Measurements from ENCODE around the gene FABP7.
"Not testable (repeated sequence)": the region's sequence is repeated elsewhere in the genome, so short reads cannot be mapped to it uniquely, and the experiment has no call there.

FABP7 gene

DNA sequence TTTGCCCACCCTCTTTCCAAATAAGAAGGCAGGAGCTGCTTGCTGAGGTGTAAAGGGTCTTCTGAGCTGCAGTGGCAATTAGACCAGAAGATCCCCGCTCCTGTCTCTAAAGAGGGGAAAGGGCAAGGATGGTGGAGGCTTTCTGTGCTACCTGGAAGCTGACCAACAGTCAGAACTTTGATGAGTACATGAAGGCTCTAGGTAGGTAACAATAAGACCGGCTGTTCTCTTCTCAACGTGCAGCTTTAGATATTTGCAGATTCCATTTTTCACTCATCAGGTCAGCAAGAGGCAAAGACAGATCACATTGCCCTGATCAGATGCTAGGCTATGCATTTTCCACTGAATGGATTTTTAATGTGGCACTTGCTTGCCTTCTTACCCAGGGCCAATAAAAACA, at the start of gene FABP7:
Gene FABP7 (plus strand): TSS at position 50 of the 400 bp plus-strand sequence. CDS start 79 bp downstream, at position 129.
- no peak for DNase-seq (ENCODE audit: low read depth in 2 of 3, low spot score in 1 of 3)

DNA sequence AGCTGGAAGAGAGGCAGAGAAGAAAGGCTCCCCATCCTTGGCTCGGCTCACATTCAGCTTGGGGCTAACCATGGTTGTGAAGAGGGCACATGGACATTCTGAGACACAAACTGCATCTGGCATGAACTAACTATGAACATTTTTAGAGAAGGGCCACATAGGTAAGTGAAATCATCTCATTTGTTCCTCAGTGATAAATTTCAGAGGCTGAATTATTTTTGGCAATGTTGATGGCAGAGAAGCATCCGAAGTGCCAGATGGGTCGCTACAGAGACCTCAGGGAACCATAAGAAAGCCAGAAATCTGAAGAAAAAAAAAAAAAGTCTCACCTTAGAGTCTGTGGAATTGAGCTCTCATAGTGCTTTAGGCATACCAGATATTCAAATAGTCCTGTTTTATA, 49.2 kb upstream of the FABP7 start:
- no peak for DNase-seq (ENCODE audit: low read depth in 2 of 3, low spot score in 1 of 3)

DNA sequence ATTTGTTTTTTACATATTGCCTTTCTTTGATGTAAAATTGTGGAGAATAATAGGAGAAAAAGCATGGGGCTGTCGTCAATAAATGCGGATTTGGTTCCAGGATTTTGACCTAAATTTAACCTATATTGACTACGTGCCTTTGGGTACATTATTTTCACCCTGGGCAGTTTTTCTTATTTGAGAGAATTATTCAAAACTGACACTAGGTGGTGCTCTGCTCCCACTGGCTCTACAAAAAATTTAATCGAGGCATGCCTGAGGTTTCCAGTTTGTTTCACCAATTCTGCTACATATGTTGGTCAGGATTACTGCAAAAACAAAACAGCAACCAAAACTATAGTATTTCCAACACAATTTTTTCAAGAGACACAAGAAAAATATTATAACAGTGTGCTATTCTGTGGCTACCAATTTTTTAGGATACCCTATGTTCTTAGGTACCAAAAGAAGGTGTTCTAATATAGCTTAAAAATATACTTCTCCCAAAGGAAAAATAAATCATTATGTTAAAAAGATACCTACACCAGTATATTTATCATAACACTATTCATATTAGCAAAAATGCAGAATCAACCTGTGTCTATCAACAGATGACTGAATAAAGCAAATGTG, 48.6 kb upstream of the FABP7 start:
- peak in 1 of 3 donors; percentile 8 for DNase-seq (ENCODE audit: low read depth in 2 of 3, low spot score in 1 of 3)

GRCh38 chr6:122733259-122733658, 46.3 kb upstream of the FABP7 start:
- no peak for DNase-seq (ENCODE audit: low read depth in 2 of 3, low spot score in 1 of 3)

DNA sequence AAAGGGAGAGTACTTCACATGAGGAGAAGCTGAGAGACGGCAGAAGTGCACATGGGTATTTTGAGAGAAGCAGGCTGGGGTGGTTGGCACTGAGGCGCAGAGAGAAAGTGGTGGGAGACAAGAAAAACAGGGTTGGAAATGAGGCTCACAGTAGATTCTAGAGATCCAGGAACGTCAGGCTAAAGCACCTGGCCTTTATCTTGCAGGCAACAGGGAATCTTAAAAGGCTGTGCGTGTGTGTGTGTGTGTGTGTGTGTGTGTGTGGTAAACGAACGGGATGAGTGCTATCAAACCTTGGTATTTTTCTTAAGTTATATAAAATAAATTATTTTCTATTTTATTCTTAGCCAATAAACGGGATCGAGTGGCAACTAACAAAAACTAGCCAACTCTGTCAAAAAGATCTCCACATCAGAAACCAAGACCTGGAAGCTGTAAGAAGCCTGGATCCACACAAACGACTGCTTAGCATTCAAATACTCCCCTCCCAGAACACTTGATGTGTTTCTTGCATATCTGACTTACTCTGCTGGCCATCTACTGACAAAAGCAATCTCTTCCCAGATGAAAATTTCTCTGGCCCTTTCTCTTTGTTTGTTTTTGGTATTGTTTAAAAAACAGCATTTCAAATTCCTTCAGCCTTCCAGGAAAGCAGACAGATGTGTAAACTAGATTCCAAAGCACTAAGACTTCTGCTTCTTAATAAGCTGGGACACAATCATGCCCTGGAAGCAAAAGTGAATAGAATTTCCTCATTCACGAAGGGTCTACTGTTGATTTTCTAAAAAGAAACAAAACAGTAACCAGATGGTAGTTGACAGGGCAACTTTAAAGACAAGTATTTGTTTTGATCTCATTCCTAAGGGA, 44.8 kb upstream of the FABP7 start:
- no peak for DNase-seq (ENCODE audit: low read depth in 2 of 3, low spot score in 1 of 3)

- DNase-seq (ENCODE audit: low read depth in 2 of 3, low spot score in 1 of 3), result no peak
Measured at GRCh38 chr6:122735582-122735981, 43.9 kb upstream of the FABP7 start.

DNA sequence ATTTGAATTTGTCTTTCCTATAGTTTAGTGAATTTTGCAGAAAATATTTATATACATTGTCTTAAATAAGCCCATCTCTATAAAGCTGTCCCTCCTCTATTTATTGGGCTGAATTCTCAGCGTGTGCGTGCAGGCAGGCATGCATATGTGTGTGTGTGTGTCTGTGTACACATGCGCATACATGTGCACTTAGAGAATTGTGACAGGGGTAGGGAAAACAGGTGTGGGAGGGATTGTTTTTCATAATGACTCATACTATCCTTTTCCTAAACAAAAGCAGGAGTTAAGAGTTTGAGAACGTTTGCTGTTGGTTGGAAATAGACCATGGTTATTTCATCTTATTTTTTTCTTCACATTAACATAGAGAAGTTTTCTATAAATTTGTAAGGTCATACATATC, 43.4 kb upstream of the FABP7 start:
- no peak for DNase-seq (ENCODE audit: low read depth in 2 of 3, low spot score in 1 of 3)

DNA sequence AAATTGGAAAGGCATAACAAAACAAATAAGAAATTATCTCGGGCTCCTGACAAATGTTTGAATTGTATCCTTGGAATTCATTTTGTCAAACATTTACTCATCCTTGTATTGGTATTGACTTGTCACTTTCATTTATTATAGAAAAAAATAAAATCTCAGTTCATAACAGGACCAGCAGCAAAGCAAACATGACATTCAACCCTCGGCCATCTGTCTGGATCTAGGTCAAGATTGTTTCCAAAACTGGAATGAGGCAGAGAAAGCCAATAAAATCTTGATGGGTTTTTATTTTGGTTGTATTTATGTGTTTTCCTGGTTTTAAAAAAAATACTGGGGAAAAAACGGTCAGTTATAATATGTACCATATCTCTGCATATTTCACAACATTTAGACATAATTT, 42.9 kb upstream of the FABP7 start:
- no peak for DNase-seq (ENCODE audit: low read depth in 2 of 3, low spot score in 1 of 3)

DNA sequence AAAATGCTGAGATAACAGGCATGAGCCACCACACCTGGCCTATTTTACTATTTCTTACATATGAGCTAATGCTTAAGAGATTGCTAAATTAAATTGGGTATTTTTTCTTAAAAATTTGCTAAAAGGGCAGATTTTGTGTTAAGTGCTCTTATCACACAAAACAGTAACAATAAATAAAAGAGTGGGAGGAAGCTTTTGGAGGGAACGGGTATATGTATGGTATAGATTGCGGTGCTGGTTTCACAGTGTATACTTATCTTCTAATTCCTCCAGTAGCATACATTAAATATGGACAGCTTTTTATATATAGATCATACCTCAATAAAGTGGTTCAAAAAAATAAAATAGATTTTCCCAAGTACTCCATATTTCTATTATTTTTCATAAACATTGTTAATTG, 39.4 kb upstream of the FABP7 start:
- DNase-seq (ENCODE audit: low read depth in 2 of 3, low spot score in 1 of 3), result no peak

GRCh38 chr6:122740936-122741335, 38.6 kb upstream of the FABP7 start:
- no peak for DNase-seq (ENCODE audit: low read depth in 2 of 3, low spot score in 1 of 3)

- not testable (repeated sequence) for DNase-seq (ENCODE audit: low read depth in 2 of 3, low spot score in 1 of 3)
Measured at GRCh38 chr6:122744247-122744646, 35.3 kb upstream of the FABP7 start.

DNA sequence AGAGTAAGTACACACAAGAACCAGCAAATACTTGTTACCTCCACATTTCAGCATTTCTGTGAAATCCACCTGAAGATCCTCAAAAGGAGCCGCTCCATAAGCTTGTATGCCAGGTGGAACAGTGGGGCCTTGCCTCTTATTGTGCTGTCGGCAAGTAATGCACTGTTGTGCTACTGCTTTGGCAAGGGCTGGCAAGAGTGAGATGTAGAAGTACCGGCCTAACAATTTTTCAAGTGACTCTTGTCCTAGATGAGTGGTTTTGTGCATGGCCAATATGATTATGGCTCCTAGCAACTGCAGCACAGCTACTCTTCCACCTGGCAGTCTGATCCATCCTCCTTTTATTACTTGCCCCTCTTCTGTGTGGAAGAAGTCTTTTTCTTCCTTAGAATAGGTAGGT, 34.7 kb upstream of the FABP7 start:
- DNase-seq (ENCODE audit: low read depth in 2 of 3, low spot score in 1 of 3), result not testable (repeated sequence)

DNA sequence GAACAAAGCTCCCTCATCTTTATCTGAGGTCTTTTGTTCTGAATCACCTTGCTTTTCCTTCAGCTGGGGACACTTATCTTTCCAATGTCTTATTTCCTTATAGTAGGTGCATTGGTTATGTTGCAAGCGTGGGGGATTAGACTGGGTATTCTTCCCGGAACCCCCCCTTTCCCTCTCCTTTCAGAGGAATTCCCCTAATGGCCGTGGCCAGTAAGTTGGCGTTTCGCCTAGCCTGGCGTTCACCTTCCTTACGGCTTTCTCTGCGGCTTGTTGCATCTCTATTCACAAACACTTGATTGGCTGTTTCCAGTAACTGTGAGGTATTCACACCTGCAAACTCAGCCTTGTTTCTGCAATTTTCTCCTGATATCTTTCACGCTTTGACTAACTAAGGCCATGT, 32.8 kb upstream of the FABP7 start:
- DNase-seq (ENCODE audit: low read depth in 2 of 3, low spot score in 1 of 3), result no peak

- DNase-seq (ENCODE audit: low read depth in 2 of 3, low spot score in 1 of 3), result no peak
Measured at GRCh38 chr6:122747573-122747972, 31.9 kb upstream of the FABP7 start.

DNA sequence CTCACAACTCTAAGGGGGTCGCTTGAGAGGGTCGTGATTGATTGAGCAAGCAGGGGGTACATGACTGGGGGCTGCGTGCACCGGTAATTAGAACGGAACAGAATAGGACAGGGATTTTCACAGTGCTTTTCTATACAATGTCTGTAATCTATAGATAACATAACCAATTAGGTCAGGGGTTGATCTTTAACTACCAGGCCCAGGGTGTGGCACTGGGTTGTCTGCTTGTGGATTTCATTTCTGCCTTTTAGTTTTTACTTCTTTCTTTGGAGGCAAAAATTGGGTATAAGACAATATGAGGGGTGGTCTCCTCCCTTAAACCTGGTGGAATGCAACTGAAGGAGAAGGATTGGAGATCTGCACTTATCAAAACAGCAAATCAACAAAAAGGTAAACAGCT, 30.6 kb upstream of the FABP7 start:
- DNase-seq (ENCODE audit: low read depth in 2 of 3, low spot score in 1 of 3), result not testable (repeated sequence)

GRCh38 chr6:122749451-122750050, 30.0 kb upstream of the FABP7 start:
- no peak for DNase-seq (ENCODE audit: low read depth in 2 of 3, low spot score in 1 of 3)

GRCh38 chr6:122751326-122751725, 28.2 kb upstream of the FABP7 start:
- DNase-seq (ENCODE audit: low read depth in 2 of 3, low spot score in 1 of 3), result no peak

- no peak for DNase-seq (ENCODE audit: low read depth in 2 of 3, low spot score in 1 of 3)
Measured at GRCh38 chr6:122752459-122752858, 27.1 kb upstream of the FABP7 start.

DNA sequence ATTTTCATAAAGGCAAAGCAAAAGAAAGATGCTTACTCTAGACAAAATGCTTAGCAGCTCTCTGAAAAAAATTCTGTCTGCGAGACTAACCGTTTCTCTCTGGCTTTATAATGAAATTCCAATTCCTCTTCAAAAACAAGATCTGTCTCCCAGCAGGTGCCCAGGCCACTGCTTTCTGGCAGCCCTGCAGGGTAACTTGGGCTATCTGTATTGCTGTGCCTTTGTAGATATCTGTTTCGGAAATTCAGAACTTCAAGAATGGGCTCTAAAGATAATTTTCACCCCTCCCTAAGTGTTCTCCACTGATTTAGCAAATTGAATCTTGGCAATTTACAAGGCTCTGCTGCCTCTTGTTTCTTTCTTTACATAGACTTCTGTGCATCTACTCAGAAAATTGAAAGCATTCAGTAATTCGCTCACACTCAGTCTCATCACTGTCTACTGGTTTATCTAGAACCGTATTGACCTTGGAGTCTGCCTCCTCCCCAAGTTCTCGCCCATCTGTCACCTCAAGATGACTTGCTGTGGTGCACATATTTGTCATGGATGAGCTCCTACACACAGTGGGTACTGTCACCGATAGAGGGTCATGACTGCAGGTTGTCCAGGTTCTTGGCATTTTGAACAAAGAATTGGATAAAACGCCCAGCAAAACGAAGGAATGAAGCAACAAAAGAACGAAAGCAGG, 26.4 kb upstream of the FABP7 start:
- DNase-seq (ENCODE audit: low read depth in 2 of 3, low spot score in 1 of 3), result no peak

GRCh38 chr6:122753688-122754056, 25.8 kb upstream of the FABP7 start:
- no peak for DNase-seq (ENCODE audit: low read depth in 2 of 3, low spot score in 1 of 3)

GRCh38 chr6:122754191-122754731, 25.3 kb upstream of the FABP7 start:
- no peak for DNase-seq (ENCODE audit: low read depth in 2 of 3, low spot score in 1 of 3)

Data from stimulated activated CD4-positive, alpha-beta T cell treated with anti-CD3 and anti-CD28 coated beads, Interleukin-12 subunit alpha, Interleukin-12 subunit beta, amount 100 ng/mL, for 48 hours (primary cell).